ENCODE measurements around the gene CX3CR1.

GRCh38 chr3:39222939-39223338 lies 56.9 kb downstream of the CX3CR1 start:
- TF ChIP-seq CTCF (IDR thresholded peaks at IDR 0.05; ENCODE audit: low read depth, low read length): no peak
- no peak for TF ChIP-seq EZH2phosphoT487 (IDR thresholded peaks at IDR 0.05; ENCODE audit: low read depth)
